ENCODE measurements around the gene TBC1D14. TPM values are rescaled to one million over a fixed set of nuclear protein-coding genes. Genes with fewer than 3 reads are reported as not detected.

The TBC1D14 gene
- total and polyA plus RNA-seq, 10 donors = 13.7 to 114 (median 68.4) TPM

DNA sequence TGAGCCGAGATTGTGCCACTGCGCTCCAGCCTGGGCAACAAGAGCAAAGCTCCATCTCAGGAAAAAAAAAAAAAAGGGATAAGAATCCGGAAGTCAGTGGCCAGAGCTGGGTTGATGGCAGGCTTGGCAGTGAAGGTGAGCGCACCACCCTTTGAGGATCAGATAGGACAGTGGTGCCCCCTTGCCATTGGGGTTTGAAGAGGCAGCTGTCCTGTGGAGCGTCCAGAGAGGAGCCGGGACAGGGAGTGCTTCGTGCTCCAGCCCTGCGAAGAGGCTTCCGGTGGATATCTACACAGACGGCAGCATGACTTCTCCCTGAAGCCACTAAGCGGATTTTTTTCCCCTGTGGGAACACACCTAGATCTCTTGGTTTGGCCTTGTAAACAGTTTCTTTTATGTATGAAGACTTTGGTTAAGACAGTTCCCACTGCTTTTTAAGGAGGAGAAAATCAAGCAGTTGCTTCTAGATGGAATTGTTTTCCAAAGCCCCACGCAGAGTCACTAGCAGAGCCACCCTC is 6.5 kb downstream of the TBC1D14 start:
- WGBS, 5 donors = 81 to 91% (median 86%) methylated on average over 12 of the region's 12 CpGs
- DNase-seq = peak; percentile 75
- H3K27me3 ChIP-seq (replicated peaks in 1 of 7) = no peaks in the 10 kb centered on the region
- no peaks in the 10 kb centered on the region for H3K9me3 ChIP-seq
- TF ChIP-seq POLR2A (IDR thresholded peaks at IDR 0.05) (no peak), CTCF (IDR thresholded peaks at IDR 0.05 in 8 of 11, conservative IDR thresholded peaks at IDR 0.05 in 3 of 11) (no peak), POLR2AphosphoS5 (IDR thresholded peaks at IDR 0.05) (no peak)
- intact Hi-C loops (cut with DNase I; ENCODE audit: low total_unique reads) = no loop called here
- H3K27ac ChIP-seq = peak overlapping the region; percentile 11 to 94 (median 88)
- H3K4me1 ChIP-seq = peaks cover 53 to 99% (median 90%) of the 10 kb centered on the region in 6 donors
- peak overlapping the region in 1 of 8 donors; percentile 41 for H3K4me3 ChIP-seq
- no peaks in the 10 kb centered on the region for H3K36me3 ChIP-seq

- intact Hi-C loops (cut with DNase I; ENCODE audit: low total_unique reads) = no loop called here
- H3K9me3 ChIP-seq = no peaks in the 10 kb centered on the region
- H3K4me1 ChIP-seq = peaks cover 48 to 96% (median 86%) of the 10 kb centered on the region in 6 donors
- 44 to 51% (median 48%) methylated on average over 15 of the region's 15 CpGs for WGBS, 5 donors
- peaks cover 0 to under 1% (median 0%) of the 10 kb centered on the region in 6 donors for H3K36me3 ChIP-seq
- H3K4me3 ChIP-seq = peak overlapping the region in 1 of 8 donors; percentile 41
- peak; percentile 92 for DNase-seq
- no peak for TF ChIP-seq POLR2A (IDR thresholded peaks at IDR 0.05)
- TF ChIP-seq CTCF (IDR thresholded peaks at IDR 0.05 in 8 of 11, conservative IDR thresholded peaks at IDR 0.05 in 3 of 11) = peak in 1 of 11 experiments; percentile 9
- TF ChIP-seq POLR2AphosphoS5 (IDR thresholded peaks at IDR 0.05) = peak; percentile 57 to 81 (median 75)
- peak overlapping the region; percentile 43 to 94 (median 88) for H3K27ac ChIP-seq
- no peaks in the 10 kb centered on the region for H3K27me3 ChIP-seq (replicated peaks in 1 of 7)
Measured at GRCh38 chr4:6916587-6917460, 7.2 kb downstream of the TBC1D14 start.

DNA sequence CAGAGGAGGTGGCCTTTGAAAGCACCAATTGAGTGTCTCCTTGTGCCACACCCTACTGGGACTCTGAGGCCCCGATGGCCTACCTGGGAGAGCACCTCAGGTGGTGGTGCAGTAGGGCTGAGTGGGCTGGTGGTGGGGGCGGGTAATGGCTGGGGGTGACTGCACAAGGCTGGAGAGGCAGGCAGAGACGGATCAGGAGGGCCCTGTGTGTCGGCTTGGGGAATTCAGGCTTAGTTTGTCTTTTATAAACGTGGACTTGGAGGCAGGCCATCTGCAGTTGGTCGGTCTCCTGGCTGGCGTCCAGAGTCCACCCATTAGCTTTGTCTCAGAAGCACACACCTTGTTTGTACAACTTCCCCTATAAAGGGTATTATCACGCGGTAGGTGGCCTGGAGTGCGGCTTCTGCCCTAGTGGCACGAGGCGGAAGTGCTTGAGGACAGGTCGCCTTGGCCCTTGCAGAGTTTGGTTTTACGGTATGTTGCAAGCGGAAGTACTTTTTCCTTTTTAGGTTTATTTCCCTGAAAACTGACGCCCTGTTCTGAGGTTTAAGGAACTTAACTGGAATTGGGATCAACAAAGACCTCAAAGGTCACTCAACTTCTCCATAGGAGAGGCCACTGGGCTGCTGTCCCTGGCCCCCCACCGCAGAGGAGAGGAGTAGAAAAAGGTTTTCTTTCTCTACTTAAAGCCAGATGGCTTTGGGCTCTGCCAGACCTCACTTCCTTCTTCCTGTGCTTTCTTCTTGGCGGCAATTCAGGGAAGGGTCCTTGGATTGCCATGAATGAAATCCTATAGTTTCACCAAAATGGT is 8.0 kb downstream of the TBC1D14 start:
- H3K36me3 ChIP-seq = peaks cover 0 to 9% (median 0%) of the 10 kb centered on the region in 6 donors
- peak overlapping the region; percentile 64 to 94 (median 88) for H3K27ac ChIP-seq
- H3K9me3 ChIP-seq = no peaks in the 10 kb centered on the region
- peaks cover 41 to 96% (median 78%) of the 10 kb centered on the region in 6 donors for H3K4me1 ChIP-seq
- 26 to 31% (median 28%) methylated on average over 18 of the region's 18 CpGs for WGBS, 5 donors
- TF ChIP-seq CTCF (IDR thresholded peaks at IDR 0.05 in 8 of 11, conservative IDR thresholded peaks at IDR 0.05 in 3 of 11) (peak; percentile 63 to 92 (median 81)), POLR2A (IDR thresholded peaks at IDR 0.05) (no peak), POLR2AphosphoS5 (IDR thresholded peaks at IDR 0.05) (peak; percentile 55 to 92 (median 86))
- intact Hi-C loops (cut with DNase I; ENCODE audit: low total_unique reads) = no loop called here
- DNase-seq = peak; percentile 95
- peak overlapping the region in 1 of 8 donors; percentile 41 for H3K4me3 ChIP-seq
- no peaks in the 10 kb centered on the region for H3K27me3 ChIP-seq (replicated peaks in 1 of 7)

All from spleen (tissue), 11 donors.